ENCODE data around the gene PLD5.
A peak's percentile ranks its signal among the peaks of the same experiment; 100 is the strongest.
"Not testable (repeated sequence)": the region's sequence is repeated elsewhere in the genome, so short reads cannot be mapped to it uniquely, and the experiment has no call there.

PLD5 gene

DNA sequence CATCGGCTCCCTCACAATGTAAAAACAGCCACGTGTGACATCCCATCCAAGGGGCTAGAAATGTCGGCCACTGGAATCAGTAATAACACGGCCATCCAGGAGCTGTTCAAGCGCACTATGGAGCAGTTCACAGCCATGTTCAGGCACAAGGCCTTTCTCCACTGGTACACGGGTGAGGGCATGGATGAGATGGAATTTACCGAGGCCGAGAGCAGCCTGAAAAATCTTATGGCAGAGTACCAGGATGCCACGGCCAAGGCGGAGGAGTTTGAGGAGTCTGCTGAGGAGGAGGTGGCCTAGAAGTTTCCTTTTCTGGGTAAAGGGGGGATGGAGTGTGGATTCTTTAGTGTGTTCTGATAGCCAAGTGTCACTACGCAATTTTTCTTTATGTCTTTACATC lies 464.5 kb downstream of the PLD5 start:
- no peak for DNase-seq (ENCODE audit: low read depth, low spot score)

DNA sequence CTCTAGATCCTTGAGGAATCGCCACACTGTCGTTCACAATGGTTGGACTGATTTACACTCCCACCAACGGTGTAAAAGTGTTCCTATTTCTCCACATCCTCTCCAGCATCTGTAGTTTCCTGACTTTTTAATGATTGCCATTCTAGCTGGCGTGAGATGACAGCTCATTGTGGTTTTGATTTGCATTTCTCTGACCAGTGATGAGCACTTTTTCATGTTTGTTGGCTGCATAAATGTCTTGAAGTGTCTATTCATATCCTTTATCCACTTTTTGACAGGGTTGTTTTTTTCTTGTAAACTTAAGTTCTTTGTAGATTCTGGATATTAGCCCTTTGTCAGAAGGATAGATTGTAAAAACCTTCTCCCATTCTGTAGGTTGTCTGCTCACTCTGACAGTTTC lies 465.9 kb downstream of the PLD5 start:
- DNase-seq (ENCODE audit: low read depth, low spot score): not testable (repeated sequence)

- DNase-seq (ENCODE audit: low read depth, low spot score): not testable (repeated sequence)
Measured at GRCh38 chr1:242058181-242058580, 466.3 kb downstream of the PLD5 start.

DNA sequence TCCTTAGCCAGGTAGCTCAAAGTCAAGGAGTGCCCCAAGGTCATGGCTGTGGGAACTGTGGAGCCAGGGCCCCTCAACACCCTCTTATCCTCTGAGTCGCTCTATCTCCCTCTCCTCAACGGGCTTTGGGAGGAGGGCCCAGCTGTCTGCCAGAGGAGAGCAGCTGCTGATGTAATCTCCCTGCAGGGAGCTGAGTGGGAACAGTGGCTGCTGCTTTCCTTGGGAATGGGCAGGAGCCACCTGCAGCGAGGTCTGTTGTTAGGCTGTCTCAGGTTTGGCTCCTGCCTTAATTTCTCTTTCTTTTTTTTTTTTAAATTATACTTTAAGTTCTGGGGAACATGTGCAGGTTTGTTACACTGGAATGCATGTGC lies 466.8 kb downstream of the PLD5 start:
- DNase-seq (ENCODE audit: low read depth, low spot score): no peak

DNA sequence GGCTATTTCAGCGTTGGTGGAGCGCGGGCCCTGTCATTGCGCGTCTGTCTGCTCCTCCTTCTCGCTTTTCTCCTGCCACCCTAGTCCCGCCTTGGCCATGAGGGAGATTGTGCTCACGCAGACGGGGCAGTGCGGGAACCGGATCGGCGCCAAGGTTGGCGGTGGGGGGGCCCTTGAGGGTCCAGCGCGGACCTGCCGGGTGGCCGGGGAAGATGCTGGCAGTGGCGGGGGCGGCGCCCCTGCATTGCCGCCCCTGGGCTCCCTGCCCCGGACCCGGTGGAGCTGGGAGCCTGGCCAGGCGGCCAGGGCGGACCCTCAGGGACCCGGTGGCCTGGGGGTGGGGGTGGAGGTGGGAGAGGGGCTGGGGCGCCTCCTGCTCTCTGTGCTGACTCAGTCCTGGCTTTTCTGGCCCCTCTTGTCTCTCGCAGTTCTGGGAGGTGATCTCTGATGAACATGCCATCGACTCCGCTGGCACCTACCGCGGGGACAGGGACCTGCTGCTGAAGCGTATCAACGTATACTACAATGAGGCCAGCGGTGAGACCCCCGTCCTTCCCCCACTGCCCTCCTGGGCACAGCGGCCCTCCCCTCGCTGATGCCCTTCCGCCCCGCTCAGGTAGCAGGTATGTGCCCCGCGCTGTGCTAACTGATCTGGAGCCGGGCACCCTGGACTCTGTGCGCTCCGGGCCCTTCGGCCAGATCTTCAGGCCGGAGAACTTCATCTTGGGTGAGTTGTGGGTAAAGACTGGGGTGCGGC lies 467.3 kb downstream of the PLD5 start:
- no peak for DNase-seq (ENCODE audit: low read depth, low spot score)

GRCh38 chr1:242055749-242056320 lies 468.7 kb downstream of the PLD5 start:
- peak; percentile 7 for DNase-seq (ENCODE audit: low read depth, low spot score)

DNA sequence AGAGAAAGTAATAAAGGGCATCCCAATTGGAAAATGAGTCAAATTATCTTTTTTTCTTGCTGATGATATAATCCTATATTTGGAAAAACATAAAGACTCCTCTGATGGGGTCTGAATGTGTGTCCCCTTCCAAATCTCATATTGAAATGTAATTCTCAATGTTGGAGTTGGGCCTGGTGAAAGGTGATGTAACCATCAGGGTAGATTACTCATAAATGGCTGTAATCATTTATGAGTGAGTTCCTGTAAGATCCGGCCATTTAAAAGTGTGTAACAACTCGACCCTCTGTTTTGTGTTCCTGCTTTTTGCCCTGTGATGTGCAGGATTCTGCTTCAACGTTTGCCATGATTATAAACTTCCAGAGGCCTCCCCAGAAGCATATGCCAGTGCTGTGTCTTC lies 481.3 kb downstream of the PLD5 start:
- no peak for DNase-seq (ENCODE audit: low read depth, low spot score)

DNA sequence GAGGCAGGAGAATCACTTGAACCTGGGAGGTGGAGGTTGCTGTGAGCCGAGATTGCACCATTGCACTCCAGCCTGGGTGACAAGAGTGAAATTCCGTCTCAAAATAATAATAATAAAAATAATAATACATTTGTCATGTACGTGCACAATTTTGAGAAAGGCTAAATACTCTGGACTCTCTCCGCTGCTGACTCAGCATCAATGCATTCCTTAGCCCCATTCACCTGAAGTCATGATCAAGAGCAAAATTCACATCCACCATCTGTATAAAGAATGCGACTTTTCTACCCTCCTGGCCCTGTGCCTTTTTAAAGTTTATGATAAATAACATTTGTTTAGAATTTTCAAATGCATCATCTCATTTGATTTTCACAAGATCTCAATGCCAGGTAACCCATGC lies 490.1 kb downstream of the PLD5 start:
- no peak for DNase-seq (ENCODE audit: low read depth, low spot score)

- no peak for DNase-seq (ENCODE audit: low read depth, low spot score)
Measured at GRCh38 chr1:242033447-242033846, 491.1 kb downstream of the PLD5 start.
